Ovary (tissue), 9 donors: ENCODE results near the gene GPR87. TPM values are rescaled to one million over a fixed set of nuclear protein-coding genes. Genes with fewer than 3 reads are reported as not detected.

ENCODE experiments used
- DNase-seq, 5 donors: peaks; one replicate each; pipeline ENCODE4 v3.0.0-alpha.2; 2019 to 2020
- H3K27ac ChIP-seq, 2 donors: fragments of 200-600 bp; one replicate each; pipeline versions ENCODE4 v1.5.1 to v1.8.0; 2019 to 2022
- H3K27me3 ChIP-seq: fragments of 200-600 bp; one replicate; pipeline ENCODE4 v1.8.0; 2022
- H3K36me3 ChIP-seq: fragments of 200-600 bp; sonication (generic); one replicate; pipeline ENCODE4 v1.5.1; 2019
- H3K4me1 ChIP-seq: one replicate; pipeline ENCODE4 v1.8.1; 2013; ENCODE audit warnings: mild to moderate bottlenecking, moderate library complexity; ENCODE audit not compliant: insufficient read depth
- H3K4me3 ChIP-seq: fragments of 200-600 bp; sonication (generic); one replicate; pipeline ENCODE4 v1.5.1; 2017
- H3K9me3 ChIP-seq, 2 donors: fragments of 200-600 bp in 1 of 2; sonication (generic) in 1 of 2; one replicate each; pipeline versions ENCODE4 v1.5.1 to v1.8.1; 2013 to 2019; ENCODE audit warnings: mild to moderate bottlenecking in 1 of 2, moderate library complexity in 1 of 2
- CTCF ChIP-seq, 3 donors: fragments of 450-650 bp in 2 of 3; fragments of 200-600 bp in 1 of 3; IDR thresholded peaks; one replicate each; pipeline versions ENCODE4 v1.5.1 to v1.8.0; 2016 to 2022; ENCODE audit warnings: antibody characterized with exemption in 3 of 3, mild to moderate bottlenecking in 1 of 3
- EP300 ChIP-seq: sonication (generic); formaldehyde crosslinking; IDR thresholded peaks from one replicate; pipeline ENCODE4 v1.6.1; 2017; ENCODE audit warnings: antibody characterized with exemption
- POLR2A ChIP-seq: fragments of 450-650 bp; IDR thresholded peaks from one replicate; pipeline ENCODE4 v1.6.1; 2017; ENCODE audit warnings: antibody characterized with exemption, mild to moderate bottlenecking, moderate library complexity
- WGBS, 3 donors: extraction: QIAGEN DNeasy Blood & Tissue Kit in 1 of 3; methylation state at CpG; one replicate each; pipeline versions ENCODE4 v1.1.5 to v1.1.7; 2013 to 2017; 5-methylcytosine and 5-hydroxymethylcytosine counted together
- intact Hi-C, 4 donors: fragments of 100-400 bp; cut with DNase I; formaldehyde crosslinking; loops; one replicate each; pipeline versions ENCODE4 v1.11.0 to v1.15.1; 2022 to 2023
- polyA plus RNA-seq, 2 donors: library from polyadenylated mRNA; stranded (reverse); fragments of 200-250 nt in 1 of 2; fragments of 350-450 nt in 1 of 2; fragmentation: Illumina TruSeq in 1 of 2; extraction: RNeasy Lipid Tissue Mini Kit (QIAGEN cat#74804) in 1 of 2; gene quantifications; one replicate each; pipeline ENCODE4 v1.2.3, GENCODE V29; 2013 to 2014
- total RNA-seq, 7 donors: library from RNA; depleted of rRNA in 2 of 7; stranded (reverse); fragments of >200 nt in 2 of 7; fragmentation: NEBNext Ultra II Directional in 3 of 7; extraction: Animal tissue kit (Norgen Biotek cat#: 25700) in 3 of 7; gene quantifications; one replicate each; pipeline versions ENCODE4 v1.1.0 to v1.2.4, GENCODE V29; 2016 to 2023
- donor health status: DM: no; HTN: no; CAD: no; lungs with moderate emphysema.
- donor health status: DM: no; HTN: no; CAD: no.
- donor health status: Bipolar disorder and iron deficiency.
- donor health status: DM: yes; HTN: yes; CAD: no.
- donor health status: DM: no; HTN: no; CAD: no.
- donor health status: DM: yes; HTN: yes; CAD: no.

Gene GPR87
- total and polyA plus RNA-seq, 9 donors: 0.23 TPM; not detected in 8

GRCh38 chr3:151306168-151306810 lies 10.3 kb downstream of the GPR87 start:
- no peaks in the 10 kb centered on the region for H3K36me3 ChIP-seq
- WGBS, 3 donors: 89 to 90% (median 90%) methylated on average over 6 of the region's 6 CpGs
- intact Hi-C loops: no loop called here
- no peak overlapping the region for H3K27ac ChIP-seq
- H3K27me3 ChIP-seq: no peaks in the 10 kb centered on the region
- no peak overlapping the region for H3K4me3 ChIP-seq
- DNase-seq: no peak
- H3K9me3 ChIP-seq: no peaks in the 10 kb centered on the region
- TF ChIP-seq POLR2A: no peak
- no peak for TF ChIP-seq EP300
- no peak for TF ChIP-seq CTCF (IDR thresholded peaks at IDR 0.05)
- no peaks in the 10 kb centered on the region for H3K4me1 ChIP-seq

GRCh38 chr3:151305775-151306151 lies 10.9 kb downstream of the GPR87 start:
- no peaks in the 10 kb centered on the region for H3K27me3 ChIP-seq
- no peak for DNase-seq
- intact Hi-C loops: no loop called here
- H3K4me3 ChIP-seq: no peak overlapping the region
- 93 to 96% (median 94%) methylated on average over 4 of the region's 4 CpGs for WGBS, 3 donors
- no peaks in the 10 kb centered on the region for H3K36me3 ChIP-seq
- H3K27ac ChIP-seq: no peak overlapping the region
- H3K9me3 ChIP-seq: no peaks in the 10 kb centered on the region
- no peaks in the 10 kb centered on the region for H3K4me1 ChIP-seq
- TF ChIP-seq CTCF (IDR thresholded peaks at IDR 0.05) (no peak), POLR2A (no peak), EP300 (no peak)

GRCh38 chr3:151305060-151305774 lies 11.4 kb downstream of the GPR87 start:
- 70 to 75% (median 71%) methylated on average over 7 of the region's 7 CpGs for WGBS, 3 donors
- no peak overlapping the region for H3K27ac ChIP-seq
- no peak for DNase-seq
- H3K4me3 ChIP-seq: no peak overlapping the region
- intact Hi-C loops: no loop called here
- no peaks in the 10 kb centered on the region for H3K9me3 ChIP-seq
- no peaks in the 10 kb centered on the region for H3K27me3 ChIP-seq
- no peaks in the 10 kb centered on the region for H3K36me3 ChIP-seq
- H3K4me1 ChIP-seq: no peaks in the 10 kb centered on the region
- TF ChIP-seq CTCF (IDR thresholded peaks at IDR 0.05): no peak
- TF ChIP-seq EP300: no peak
- TF ChIP-seq POLR2A: no peak

DNA sequence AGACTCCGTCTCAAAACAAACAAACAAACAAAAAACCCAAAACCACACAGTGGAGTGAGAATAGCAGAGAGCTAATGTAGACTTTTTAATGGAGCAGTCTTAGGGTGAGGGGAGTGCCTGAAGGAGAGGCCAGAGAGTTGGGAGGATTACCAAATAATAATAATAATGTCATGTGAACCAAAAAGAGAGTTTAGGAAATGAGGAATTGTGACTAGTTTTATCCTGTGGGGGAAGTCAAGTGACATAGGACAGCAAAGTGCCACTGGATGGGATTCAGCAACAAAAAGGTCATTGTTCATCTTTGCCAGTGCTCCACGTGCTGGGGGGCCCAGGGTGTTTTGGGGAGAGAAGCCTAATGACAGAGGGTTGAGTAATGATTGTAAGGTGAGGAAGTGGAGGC lies 12.9 kb downstream of the GPR87 start:
- H3K27me3 ChIP-seq: no peaks in the 10 kb centered on the region
- DNase-seq: no peak
- no peaks in the 10 kb centered on the region for H3K9me3 ChIP-seq
- H3K36me3 ChIP-seq: no peaks in the 10 kb centered on the region
- 69 to 83% (median 75%) methylated on average over 2 of the region's 2 CpGs for WGBS, 3 donors
- intact Hi-C loops: no loop called here
- no peak for TF ChIP-seq EP300
- TF ChIP-seq POLR2A: no peak
- TF ChIP-seq CTCF (IDR thresholded peaks at IDR 0.05): no peak
- H3K4me3 ChIP-seq: no peak overlapping the region
- H3K27ac ChIP-seq: no peak overlapping the region
- no peaks in the 10 kb centered on the region for H3K4me1 ChIP-seq
